Forelimb muscle (tissue), 1 donor: ENCODE measurements around the gene KRT9. TPM values are rescaled to one million over a fixed set of nuclear protein-coding genes. Genes with fewer than 3 reads are reported as not detected.
"Not testable (repeated sequence)": the region's sequence is repeated elsewhere in the genome, so short reads cannot be mapped to it uniquely, and the experiment has no call there.

Source experiments
- DNase-seq: peaks from one replicate; pipeline ENCODE4 v3.0.0-alpha.2; 2013; ENCODE audit warnings: low read depth
- polyA plus RNA-seq: library from polyadenylated mRNA; unstranded; fragments of 120-200 nt; gene quantifications from one replicate; pipeline ENCODE4 v1.2.1, GENCODE V29; 2013; ENCODE audit not compliant: insufficient read length

The KRT9 gene
- polyA plus RNA-seq, 1 donor = not detected

DNA sequence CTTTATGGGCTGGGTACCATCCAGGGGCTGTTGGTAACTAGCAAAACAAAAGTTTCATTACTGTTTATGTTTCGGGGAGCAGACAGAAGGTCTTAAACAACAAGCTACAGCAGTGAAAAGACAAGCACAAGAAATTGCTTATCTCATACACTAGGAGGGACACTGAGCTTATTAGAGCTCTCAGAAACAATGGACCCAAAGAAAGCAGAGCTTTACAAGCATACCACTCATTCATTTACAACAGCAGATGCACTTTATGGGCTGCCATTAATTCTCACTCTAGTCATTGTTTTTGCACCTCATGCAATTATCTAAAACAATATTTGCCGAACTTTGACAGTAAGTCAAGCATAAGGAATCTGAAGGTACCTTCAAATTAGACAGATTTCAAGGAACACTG lies 30.7 kb upstream of the KRT9 start:
- DNase-seq = no peak

- no peak for DNase-seq
Observed at GRCh38 chr17:41600318-41600717, 28.5 kb upstream of the KRT9 start.

DNA sequence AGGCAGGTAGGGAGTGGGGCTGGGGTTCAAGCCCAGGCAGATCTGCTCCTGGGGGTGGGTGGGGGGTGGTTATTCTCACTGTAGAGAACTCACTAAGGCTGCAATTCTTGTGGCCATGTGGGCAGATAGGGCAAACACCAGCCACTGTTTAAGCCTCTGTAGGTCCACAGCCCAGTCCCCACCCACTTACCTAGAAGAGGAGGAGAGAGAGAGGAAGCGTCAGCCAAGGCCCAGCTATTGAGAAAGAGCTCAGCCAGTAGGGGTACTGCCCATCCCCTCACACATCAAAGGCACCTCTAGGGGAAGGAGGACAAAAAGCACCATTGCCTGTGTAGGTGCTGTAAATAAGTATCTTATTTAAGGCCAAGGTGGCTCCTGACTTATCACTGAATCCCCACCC lies 27.8 kb upstream of the KRT9 start:
- DNase-seq = no peak

- DNase-seq = no peak
Observed at GRCh38 chr17:41595585-41595984, 23.7 kb upstream of the KRT9 start.

DNA sequence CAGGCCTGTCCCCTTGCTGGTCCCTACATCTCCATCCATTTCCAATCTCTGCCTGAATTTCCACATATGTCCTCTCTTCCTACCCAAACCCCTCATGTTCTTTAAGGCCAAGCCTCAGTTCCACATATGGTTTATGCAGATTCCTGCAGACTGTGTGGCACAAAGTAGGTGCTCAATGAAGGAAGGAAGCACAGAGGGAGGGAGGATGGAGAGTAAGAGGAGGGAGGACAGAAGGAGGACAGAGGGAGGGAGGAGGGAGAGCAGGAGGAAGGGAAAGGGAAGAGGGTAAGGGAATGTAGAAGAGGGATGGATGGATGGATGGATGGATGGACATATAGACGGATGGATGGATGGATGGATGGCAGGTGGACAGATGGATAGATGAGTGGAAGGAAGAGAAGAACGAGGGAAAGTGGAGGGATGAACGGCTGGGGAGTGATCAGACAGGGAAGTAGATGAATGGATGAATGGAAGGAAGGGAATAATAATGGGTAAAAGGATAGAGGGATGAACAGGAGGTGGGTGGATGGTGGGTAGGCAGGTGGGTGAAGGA lies 22.6 kb upstream of the KRT9 start:
- DNase-seq = no peak

DNA sequence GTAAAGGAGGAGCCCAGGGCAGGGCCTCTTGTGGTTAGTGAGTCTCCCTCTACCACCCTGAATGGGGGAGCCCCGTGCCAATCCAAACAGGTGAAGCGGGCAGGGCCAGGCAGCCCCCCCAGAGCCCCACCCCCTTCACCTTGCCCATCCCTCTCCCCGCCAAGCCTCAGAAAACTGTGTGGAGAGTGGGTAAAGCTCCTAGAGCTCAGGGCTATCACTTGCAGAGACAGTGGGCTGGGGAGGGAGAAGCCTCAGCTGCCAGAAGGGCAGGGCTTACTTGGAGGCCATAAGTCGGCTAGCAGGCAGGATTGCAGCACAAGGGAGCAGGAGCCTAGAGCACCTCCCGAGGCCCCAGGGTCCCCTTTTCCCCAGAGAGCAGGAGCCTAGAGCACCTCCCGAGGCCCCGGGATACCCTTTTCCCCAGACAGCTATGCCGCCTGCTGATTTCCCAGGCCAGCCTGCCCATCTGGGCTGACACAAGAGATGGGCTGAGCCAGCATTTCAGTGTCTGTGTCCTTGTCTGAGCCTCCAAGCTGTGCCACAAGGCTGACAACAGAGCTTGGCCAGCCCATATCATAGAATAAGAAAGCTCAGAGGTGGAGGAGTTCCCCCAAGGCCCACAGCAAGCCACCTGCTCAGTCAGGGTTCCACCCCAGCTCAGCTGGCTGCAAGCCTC lies 21.6 kb upstream of the KRT9 start:
- DNase-seq = no peak

DNA sequence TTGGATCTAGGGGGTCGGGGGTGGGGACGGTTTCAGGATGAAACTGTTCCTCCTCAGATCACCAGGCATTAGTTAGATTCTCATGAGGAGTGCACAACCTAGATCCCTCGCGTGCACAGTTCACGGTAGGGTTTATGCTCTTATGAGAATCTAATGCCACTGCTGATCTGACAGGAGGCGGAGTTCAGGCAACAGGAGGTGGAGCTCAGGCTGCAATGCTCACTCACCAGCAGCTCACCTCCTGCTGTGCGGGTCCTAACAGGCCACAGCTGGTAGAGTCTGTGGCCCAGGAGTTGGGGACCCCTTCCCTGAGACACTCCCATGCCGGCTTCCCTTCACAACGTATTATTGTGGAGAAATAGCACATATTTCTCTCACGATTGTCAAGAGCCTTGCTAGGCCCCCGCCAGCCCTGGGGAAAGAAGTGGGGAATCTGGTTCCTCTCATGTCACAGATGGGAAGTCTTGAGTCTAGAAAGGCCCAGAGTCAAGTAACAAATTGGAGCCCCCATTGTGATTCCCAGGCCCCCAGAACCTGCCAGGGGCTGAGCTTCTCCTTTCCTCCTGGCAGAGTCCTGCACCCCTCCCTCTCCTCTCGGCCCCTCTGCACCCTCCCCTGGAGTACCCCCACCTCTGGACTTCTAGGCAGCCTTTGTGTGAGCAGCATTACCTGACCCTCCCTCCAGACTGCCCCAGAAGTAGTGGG lies 20.9 kb upstream of the KRT9 start:
- DNase-seq = no peak

- no peak for DNase-seq
Observed at GRCh38 chr17:41589301-41589700, 17.4 kb upstream of the KRT9 start.

- DNase-seq = no peak
Observed at GRCh38 chr17:41588126-41588810, 16.4 kb upstream of the KRT9 start.

- DNase-seq = no peak
Observed at GRCh38 chr17:41586863-41587495, 15.1 kb upstream of the KRT9 start, which contains the start of gene KRT14. Gene KRT14, minus strand, starts transcription at chr17:41586895. Its CDS starts 61 bp downstream, at chr17:41586834.

DNA sequence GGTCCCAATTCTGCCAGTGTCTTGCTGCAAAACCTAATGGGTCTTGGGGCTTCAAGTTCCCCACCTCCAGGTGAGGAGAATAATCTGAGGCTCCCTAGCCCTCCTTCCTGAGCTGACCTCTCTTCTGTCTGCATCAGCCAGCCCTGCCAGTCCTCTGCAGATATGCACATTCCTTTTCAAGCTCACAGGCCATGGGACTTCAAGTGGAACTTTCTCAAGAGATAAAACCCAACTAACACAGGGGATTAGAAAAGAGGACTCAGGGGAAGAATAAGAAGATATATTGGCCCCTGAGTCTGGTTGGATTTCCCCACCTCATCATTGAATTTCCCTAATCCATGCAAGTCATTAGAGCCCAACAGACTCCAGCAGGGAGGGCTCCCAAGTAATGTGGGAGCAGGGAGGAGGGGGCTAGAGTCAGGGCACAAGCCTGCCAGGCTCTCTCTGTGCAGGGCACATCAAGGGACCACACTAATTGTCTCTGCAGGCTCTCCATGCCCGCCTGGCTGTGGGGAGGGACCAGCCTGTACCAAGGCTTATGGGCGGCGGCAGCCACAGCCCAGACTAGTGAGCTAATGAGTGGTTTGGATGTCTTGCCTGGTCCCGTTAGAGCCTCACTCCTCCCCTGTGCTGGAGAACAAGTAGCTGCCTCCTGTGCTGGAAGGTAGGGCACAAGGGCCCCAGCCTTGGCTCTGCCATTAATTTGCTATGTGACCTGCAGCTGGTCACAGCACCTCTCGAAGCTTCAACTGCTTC lies 13.6 kb upstream of the KRT9 start:
- DNase-seq = no peak

DNA sequence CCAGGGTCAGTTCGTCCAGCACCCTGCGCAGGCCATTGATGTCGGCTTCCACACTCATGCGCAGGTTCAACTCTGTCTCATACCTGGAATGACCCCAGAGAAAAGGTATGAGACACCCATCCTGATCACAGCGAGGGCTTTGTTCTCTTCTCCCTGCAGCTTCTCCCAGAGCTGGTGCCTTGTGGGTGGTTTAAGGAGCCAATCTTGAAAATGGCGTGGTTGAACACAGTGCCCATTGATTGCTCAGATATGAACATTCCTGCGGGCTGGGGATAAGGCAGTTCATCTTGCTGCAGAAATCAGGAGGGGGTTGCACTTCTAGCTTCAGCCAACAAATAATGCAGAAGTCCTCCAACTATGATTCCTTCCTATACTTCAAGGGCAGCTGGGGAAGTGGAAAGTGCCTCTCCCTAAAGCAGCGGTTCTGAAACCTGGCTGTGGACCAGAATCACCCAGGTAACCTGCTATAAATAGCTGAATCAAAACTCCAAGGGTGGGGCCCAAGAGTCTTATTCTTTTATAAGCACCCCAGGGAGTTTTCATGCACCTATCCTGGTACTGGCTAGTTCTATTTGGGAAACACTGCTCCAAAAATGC lies 12.6 kb upstream of the KRT9 start:
- not testable (repeated sequence) for DNase-seq

- DNase-seq = no peak
Observed at GRCh38 chr17:41583137-41584127, 11.6 kb upstream of the KRT9 start.

- DNase-seq = not testable (repeated sequence)
Observed at GRCh38 chr17:41582061-41582968, 10.5 kb upstream of the KRT9 start.

- DNase-seq = no peak
Observed at GRCh38 chr17:41581366-41582060, 9.7 kb upstream of the KRT9 start.

- no peak for DNase-seq
Observed at GRCh38 chr17:41580687-41581365, 9.0 kb upstream of the KRT9 start.

DNA sequence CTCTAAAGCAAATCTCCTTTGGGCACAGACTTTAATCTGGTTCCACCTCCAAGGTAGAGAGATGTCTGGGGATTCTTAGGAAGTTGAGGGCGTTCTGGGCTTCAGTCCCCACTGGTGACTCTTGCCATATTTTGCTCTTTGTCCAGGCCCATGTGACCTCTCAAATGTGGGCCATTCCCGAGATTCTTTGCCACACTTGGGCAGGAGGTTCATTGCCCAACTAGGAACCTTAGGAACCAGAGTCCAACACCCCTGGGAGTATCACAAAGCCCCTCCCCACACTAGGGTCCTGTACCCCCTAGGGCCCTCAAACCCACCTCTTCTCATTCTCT lies 8.4 kb upstream of the KRT9 start:
- no peak for DNase-seq
